Astrocyte (in vitro differentiated cells and primary cell): ENCODE data around the gene CCR4.

Source experiments
- CTCF ChIP-seq: IDR thresholded peaks from 2 replicates; pipeline ENCODE4 v1.5.1; 2011; ENCODE audit warnings: low read depth, mild to moderate bottlenecking, inconsistent platforms, low read length, moderate library complexity; ENCODE audit not compliant: insufficient read depth
- EZH2 ChIP-seq: IDR thresholded peaks from 2 replicates; pipeline ENCODE4 v1.6.1; 2012; ENCODE audit warnings: mild to moderate bottlenecking, low read length, inconsistent platforms; ENCODE audit not compliant: insufficient read depth

DNA sequence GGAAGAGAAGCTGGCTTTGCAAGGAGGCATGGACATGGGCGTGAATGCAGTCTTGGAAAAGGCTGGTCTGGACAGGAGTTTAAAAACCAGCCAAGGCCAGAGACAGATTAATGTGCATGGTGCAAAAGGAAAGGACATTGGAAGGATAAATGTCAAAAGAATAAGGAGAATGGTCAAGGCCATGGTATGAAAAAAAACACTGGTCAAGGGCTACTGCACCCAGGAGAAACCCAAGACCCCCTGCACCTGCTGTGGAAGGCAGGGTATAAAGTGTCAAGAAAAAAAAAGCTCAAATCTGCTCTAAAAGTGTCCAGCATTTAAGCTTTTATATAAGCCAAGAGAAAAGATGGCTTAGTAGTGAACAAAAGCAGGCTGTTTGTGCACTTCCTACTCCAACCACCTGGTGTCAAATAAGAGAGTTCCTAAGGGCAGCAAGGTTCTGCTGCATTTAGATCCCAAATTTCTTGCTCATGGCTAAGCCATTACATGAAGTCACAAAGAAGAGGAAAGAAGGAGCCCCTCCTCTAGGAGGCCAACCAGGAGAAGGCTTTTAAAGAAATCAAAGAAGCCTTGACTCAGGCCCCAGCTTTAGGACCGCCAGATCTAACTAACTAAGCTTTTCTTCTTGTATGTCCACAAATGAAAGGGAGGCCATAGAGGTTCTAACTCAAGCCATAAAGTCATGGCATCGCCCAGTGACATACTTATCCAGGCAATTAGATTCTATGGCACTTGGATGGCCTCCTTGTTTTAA lies 16.9 kb downstream of the CCR4 start:
- TF ChIP-seq CTCF (no peak), EZH2 (no peak)
